RWPE2 (cell line): ENCODE measurements around the gene CCDC24.
A peak's percentile ranks its signal among the peaks of the same experiment; 100 is the strongest.

Experiments
- ATAC-seq: fragments of 200-7000 bp; cut with Tn5 transposase; 3 replicates; pipeline ENCODE4 v1.9.1; 2021; ENCODE audit warnings: low read depth
- DNase-seq: peaks from one replicate; pipeline ENCODE4 v3.0.0-alpha.2; 2020; ENCODE audit warnings: low spot score
- H3K27ac ChIP-seq: fragments of 450-650 bp; 2 replicates; pipeline ENCODE4 v1.5.1; 2017; ENCODE audit warnings: mild to moderate bottlenecking; ENCODE audit not compliant: poor library complexity, severe bottlenecking
- H3K27me3 ChIP-seq: fragments of 250-450 bp; sonication (Bioruptor Pico); 2 replicates; pipeline ENCODE4 v1.5.1; 2021; ENCODE audit warnings: mild to moderate bottlenecking, moderate library complexity; ENCODE audit not compliant: insufficient read depth, poor library complexity, severe bottlenecking
- H3K36me3 ChIP-seq: fragments of 250-450 bp; sonication (Bioruptor Pico); 2 replicates; pipeline ENCODE4 v1.5.1; 2020; ENCODE audit warnings: low read depth, mild to moderate bottlenecking, moderate library complexity
- H3K4me1 ChIP-seq: fragments of 250-450 bp; sonication (Bioruptor Pico); 2 replicates; pipeline ENCODE4 v1.5.1; 2021; ENCODE audit warnings: mild to moderate bottlenecking, moderate library complexity; ENCODE audit not compliant: insufficient read depth, poor library complexity, severe bottlenecking
- H3K4me3 ChIP-seq: fragments of 250-450 bp; sonication (Bioruptor Pico); 2 replicates; pipeline ENCODE4 v1.5.1; 2021; ENCODE audit warnings: mild to moderate bottlenecking, moderate library complexity; ENCODE audit not compliant: severe bottlenecking
- H3K9me3 ChIP-seq: fragments of 250-450 bp; sonication (Bioruptor Pico); 2 replicates; pipeline ENCODE4 v1.5.1; 2021; ENCODE audit warnings: mild to moderate bottlenecking, moderate library complexity; ENCODE audit not compliant: severe bottlenecking
- TF ChIP-seq, protein P1 (sequence below): fragments of 450-650 bp; IDR thresholded peaks from one replicate; pipeline ENCODE4 v1.5.1; 2017; ENCODE audit warnings: mild to moderate bottlenecking, moderate library complexity; ENCODE audit not compliant: poor library complexity, severe bottlenecking

The CCDC24 gene

GRCh38 chr1:43978551-43979260 lies 12.7 kb upstream of the CCDC24 start, which contains the start of gene B4GALT2:
TSS of gene B4GALT2 (plus strand) at chr1:43979210. CDS start at chr1:43981161, 1,951 bp downstream.
- peak within 1 kb of the TSS; percentile 91 for H3K27ac ChIP-seq
- DNase-seq: no peak
- no peak for ATAC-seq

GRCh38 chr1:43979261-43979527 lies 12.2 kb upstream of the CCDC24 start:
- ATAC-seq (no peak), DNase-seq (no peak)
- H3K27ac ChIP-seq: peak overlapping the region; percentile 91

More at GRCh38 chr1:43978551-43979260, 12.7 kb upstream of the CCDC24 start, which contains the start of gene B4GALT2:
- peaks cover 40% of the 10 kb centered on the region for H3K36me3 ChIP-seq
- H3K4me1 ChIP-seq: peaks cover 10% of the 10 kb centered on the region
- no peaks in the 10 kb centered on the region for H3K27me3 ChIP-seq
- no peaks in the 10 kb centered on the region for H3K9me3 ChIP-seq
- H3K4me3 ChIP-seq: peak within 1 kb of the TSS; percentile 66
- TF ChIP-seq, protein P1, sequence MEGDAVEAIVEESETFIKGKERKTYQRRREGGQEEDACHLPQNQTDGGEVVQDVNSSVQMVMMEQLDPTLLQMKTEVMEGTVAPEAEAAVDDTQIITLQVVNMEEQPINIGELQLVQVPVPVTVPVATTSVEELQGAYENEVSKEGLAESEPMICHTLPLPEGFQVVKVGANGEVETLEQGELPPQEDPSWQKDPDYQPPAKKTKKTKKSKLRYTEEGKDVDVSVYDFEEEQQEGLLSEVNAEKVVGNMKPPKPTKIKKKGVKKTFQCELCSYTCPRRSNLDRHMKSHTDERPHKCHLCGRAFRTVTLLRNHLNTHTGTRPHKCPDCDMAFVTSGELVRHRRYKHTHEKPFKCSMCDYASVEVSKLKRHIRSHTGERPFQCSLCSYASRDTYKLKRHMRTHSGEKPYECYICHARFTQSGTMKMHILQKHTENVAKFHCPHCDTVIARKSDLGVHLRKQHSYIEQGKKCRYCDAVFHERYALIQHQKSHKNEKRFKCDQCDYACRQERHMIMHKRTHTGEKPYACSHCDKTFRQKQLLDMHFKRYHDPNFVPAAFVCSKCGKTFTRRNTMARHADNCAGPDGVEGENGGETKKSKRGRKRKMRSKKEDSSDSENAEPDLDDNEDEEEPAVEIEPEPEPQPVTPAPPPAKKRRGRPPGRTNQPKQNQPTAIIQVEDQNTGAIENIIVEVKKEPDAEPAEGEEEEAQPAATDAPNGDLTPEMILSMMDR: no peak

GRCh38 chr1:43979528-43980254 lies 11.7 kb upstream of the CCDC24 start:
- DNase-seq (peak; percentile 84), ATAC-seq (peak; percentile 37)
- peaks cover 47% of the 10 kb centered on the region for H3K36me3 ChIP-seq
- peak overlapping the region; percentile 66 for H3K4me3 ChIP-seq
- H3K9me3 ChIP-seq: no peaks in the 10 kb centered on the region
- no peaks in the 10 kb centered on the region for H3K27me3 ChIP-seq
- peaks cover 10% of the 10 kb centered on the region for H3K4me1 ChIP-seq
- TF ChIP-seq, protein P1: no peak
- H3K27ac ChIP-seq: peak overlapping the region; percentile 91

More at GRCh38 chr1:43979261-43979527, 12.2 kb upstream of the CCDC24 start:
- no peaks in the 10 kb centered on the region for H3K9me3 ChIP-seq
- H3K27me3 ChIP-seq: no peaks in the 10 kb centered on the region
- peaks cover 44% of the 10 kb centered on the region for H3K36me3 ChIP-seq
- TF ChIP-seq, protein P1: no peak
- H3K4me3 ChIP-seq: peak overlapping the region; percentile 66
- peaks cover 10% of the 10 kb centered on the region for H3K4me1 ChIP-seq

DNA sequence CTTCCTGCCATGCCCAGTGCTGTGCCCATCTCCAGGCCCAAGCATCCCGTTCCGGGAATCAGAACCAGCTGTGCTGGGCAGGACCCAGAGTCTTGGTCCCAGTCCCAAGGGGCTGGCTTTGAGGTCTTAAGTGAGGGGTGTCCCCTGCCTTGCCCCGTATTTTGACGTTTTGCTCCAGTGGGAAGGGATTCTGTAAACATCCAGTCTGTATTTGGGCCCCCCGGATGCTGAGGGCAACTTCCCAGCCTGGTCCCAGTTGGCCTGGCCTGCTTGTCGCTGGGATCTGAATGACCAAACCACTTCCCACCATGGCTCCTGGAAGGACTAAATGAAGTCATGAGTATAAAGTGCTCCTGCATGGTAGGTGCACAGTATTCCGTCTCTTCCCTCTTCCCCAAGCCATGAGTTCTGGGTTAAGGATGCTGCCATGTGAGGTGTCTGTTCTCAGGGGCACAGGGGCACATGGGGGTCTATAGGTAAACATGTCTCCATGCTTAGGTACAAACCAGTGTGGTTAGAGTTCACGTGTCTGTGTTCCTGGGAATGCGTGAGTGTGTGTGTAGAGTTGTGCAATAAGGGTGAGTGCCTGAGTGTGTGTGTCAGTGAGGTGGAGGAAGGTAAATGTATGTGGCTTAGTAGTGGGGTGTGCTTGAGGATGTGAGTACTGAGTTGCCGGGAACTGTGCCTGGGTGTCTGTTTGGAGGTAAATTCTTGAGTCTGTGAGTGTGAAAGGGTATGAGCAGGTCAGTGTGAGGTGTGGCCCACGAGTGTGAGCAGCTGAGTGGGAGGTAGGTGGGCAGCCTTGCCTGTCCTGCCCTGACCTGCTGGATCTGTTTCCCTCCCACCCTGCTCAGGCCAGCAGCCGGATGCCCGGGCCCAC lies 10.9 kb upstream of the CCDC24 start:
- Histone ChIP-seq H3K27me3 (no peaks in the 10 kb centered on the region), H3K4me1 (peaks cover 10% of the 10 kb centered on the region), H3K36me3 (peaks cover 52% of the 10 kb centered on the region), H3K27ac (peak overlapping the region; percentile 91), H3K9me3 (no peaks in the 10 kb centered on the region), H3K4me3 (peak overlapping the region; percentile 66)
- ATAC-seq (peak; percentile 62), DNase-seq (no peak)
- TF ChIP-seq, protein P1: no peak
